K562 (cell line): ENCODE results near the gene RCOR1. TPM values are rescaled to one million over a fixed set of nuclear protein-coding genes. Genes with fewer than 3 reads are reported as not detected.

ENCODE experiments used
- ATAC-seq: fragments of 200-7000 bp; cut with Tn5 transposase; 3 replicates; pipeline ENCODE4 v1.9.1; 2020; ENCODE audit warnings: moderate library complexity
- BruUV-seq: library from RNA; stranded (reverse); fragments of 400-500 nt; replicated peaks from 2 replicates; lab custom pipeline; 2021; lab: Mats Ljungman, UMichigan
- CTCF ChIA-PET: fragments of 300-600 bp; formaldehyde crosslinking; extraction: SDS; loops from one replicate; lab custom pipeline; 2021; ENCODE audit warnings: low intra/inter-chr PET ratio; lab: Yijun Ruan, JAX
- POLR2A ChIA-PET: fragments of 300-600, 350-650 bp; sonication (Branson Sonifier 250); formaldehyde crosslinking; extraction: SDS; loops from one replicate; lab custom pipeline; 2021; ENCODE audit warnings: antibody characterized with exemption, inconsistent platforms; lab: Yijun Ruan, JAX
- DNase-seq, 4 experiments: peaks; one replicate each; pipeline versions ENCODE4 v3.0.0 to v3.0.0-alpha.2; 2011 to 2018; ENCODE audit warnings: low spot score in 3 of 4, mixed read lengths in 3 of 4; ENCODE audit errors: extremely low read depth in 1 of 4
- FAIRE-seq: peaks from 2 replicates; lab custom pipeline; 2011; peaks lifted over from hg19 to GRCh38; lab: Jason Lieb, UNC
- H2AFZ ChIP-seq: 2 replicates; pipeline ENCODE4 v1.6.0; 2011; ENCODE audit warnings: low read depth, low read length, control low read depth, inconsistent platforms
- H3K27ac ChIP-seq: fragments of 200-600 bp; 3 replicates; pipeline ENCODE4 v1.8.0; 2011; ENCODE audit warnings: low read depth, mild to moderate bottlenecking, control low read depth, inconsistent platforms, low read length, moderate library complexity, mixed read lengths; ENCODE audit errors: extremely low read depth
- H3K27me3 ChIP-seq, 2 experiments: fragments of 300-600 bp in 1 of 2; 2 replicates in 1 of 2; 3 replicates in 1 of 2; pipeline versions ENCODE4 v1.6.0 to v1.8.0; 2011; ENCODE audit warnings: inconsistent platforms in 2 of 2, low read length in 2 of 2, mild to moderate bottlenecking in 1 of 2, mixed read lengths in 1 of 2, moderate library complexity in 1 of 2; ENCODE audit not compliant: control insufficient read depth in 2 of 2, insufficient read depth in 2 of 2
- H3K36me3 ChIP-seq: fragments of 300-600 bp; 3 replicates; pipeline ENCODE4 v1.8.0; 2011; ENCODE audit warnings: mild to moderate bottlenecking, low read length, inconsistent platforms; ENCODE audit not compliant: control insufficient read depth, insufficient read depth
- H3K4me1 ChIP-seq, 2 experiments: fragments of 200-600 bp in 1 of 2; replicated peaks in 1 of 2; 2 replicates in 1 of 2; 3 replicates in 1 of 2; pipeline versions ENCODE4 v1.5.1 to v1.8.0; 2011; ENCODE audit warnings: inconsistent platforms in 2 of 2, low read length in 2 of 2, mild to moderate bottlenecking in 1 of 2, mixed read lengths in 1 of 2, moderate library complexity in 1 of 2; ENCODE audit not compliant: control insufficient read depth in 2 of 2, insufficient read depth in 2 of 2
- H3K4me2 ChIP-seq: 2 replicates; pipeline ENCODE4 v1.6.1; 2011; ENCODE audit warnings: low read length, control low read depth, inconsistent platforms, mixed read lengths; ENCODE audit not compliant: insufficient read depth
- H3K4me3 ChIP-seq: fragments of 200-600 bp; sonication (generic), shearing (Covaris generic); 2 replicates; pipeline ENCODE4 v1.5.1; 2016; ENCODE audit warnings: control low read depth, inconsistent platforms
- H3K79me2 ChIP-seq: fragments of 200-600 bp; 3 replicates; pipeline ENCODE4 v1.8.0; 2011; ENCODE audit warnings: low read length, inconsistent platforms; ENCODE audit not compliant: control insufficient read depth, insufficient read depth
- H3K9ac ChIP-seq, 2 experiments: 2 replicates each; pipeline versions ENCODE4 v1.6.0 to v1.6.1; 2011; ENCODE audit warnings: low read depth in 2 of 2, low read length in 2 of 2, control low read depth in 1 of 2, inconsistent platforms in 1 of 2, mild to moderate bottlenecking in 1 of 2, mixed read lengths in 1 of 2; ENCODE audit not compliant: insufficient read depth in 1 of 2
- H3K9me1 ChIP-seq: one replicate; pipeline ENCODE4 v1.6.0; 2011; ENCODE audit warnings: inconsistent platforms, mild to moderate bottlenecking, low read length, moderate library complexity; ENCODE audit not compliant: control insufficient read depth, insufficient read depth
- H3K9me3 ChIP-seq: replicated peaks from 2 replicates; pipeline ENCODE4 v1.5.1; 2011; ENCODE audit warnings: low read depth, low read length, inconsistent platforms; ENCODE audit not compliant: control insufficient read depth, insufficient read depth
- H4K20me1 ChIP-seq: replicated peaks from 2 replicates; pipeline ENCODE4 v1.6.1; 2011; ENCODE audit warnings: low read length, inconsistent platforms, mixed read lengths; ENCODE audit not compliant: control insufficient read depth, insufficient read depth
- CLOCK ChIP-seq: fragments of 250-450 bp; sonication (Bioruptor Pico); IDR thresholded peaks from 2 replicates; pipeline ENCODE4 v1.4.0; 2020; ENCODE audit warnings: mild to moderate bottlenecking, moderate library complexity, borderline replicate concordance
- CREB3L1 ChIP-seq: fragments of 450-650 bp; IDR thresholded peaks from 2 replicates; pipeline ENCODE4 v1.6.1; 2014; ENCODE audit warnings: low read depth, mild to moderate bottlenecking, moderate library complexity, borderline replicate concordance
- FOSL1 ChIP-seq: fragments of 200-800 bp; sonication (Bioruptor generic); conservative IDR thresholded peaks from 2 replicates; pipeline ENCODE4 v1.6.1; 2016; ENCODE audit warnings: missing genetic modification characterization, missing compliant biosample characterization
- HDAC3 ChIP-seq: fragments of 450-650 bp; IDR thresholded peaks from 2 replicates; pipeline ENCODE4 v1.6.1; 2018; ENCODE audit warnings: borderline replicate concordance, mild to moderate bottlenecking, moderate library complexity; ENCODE audit not compliant: partially characterized antibody
- MYNN ChIP-seq, 2 experiments: sonication (generic); formaldehyde crosslinking in 1 of 2; IDR thresholded peaks; 2 replicates each; pipeline versions ENCODE4 v1.5.0 to v1.6.1; 2016 to 2020; ENCODE audit warnings: antibody characterized with exemption in 1 of 2, missing genetic modification reagents in 1 of 2
- NR3C1 ChIP-seq: sonication (generic); formaldehyde crosslinking; IDR thresholded peaks from 2 replicates; pipeline ENCODE4 v1.8.1; 2022; ENCODE audit warnings: missing genetic modification reagents
- NUFIP1 ChIP-seq: fragments of 450-650 bp; IDR thresholded peaks from 2 replicates; pipeline ENCODE4 v1.6.1; 2018; ENCODE audit not compliant: partially characterized antibody
- POLR3G ChIP-seq: IDR thresholded peaks from 2 replicates; pipeline ENCODE4 v1.6.1; 2011; ENCODE audit not compliant: insufficient read length, insufficient replicate concordance; ENCODE audit errors: extremely low read depth
- PREB ChIP-seq: sonication (generic); formaldehyde crosslinking; IDR thresholded peaks from 2 replicates; pipeline ENCODE4 v1.8.1; 2023; ENCODE audit warnings: mild to moderate bottlenecking, missing genetic modification reagents
- RBFOX2 ChIP-seq: fragments of 200-400 bp; formaldehyde crosslinking; IDR thresholded peaks from 2 replicates; pipeline ENCODE4 v1.6.1; 2017; ENCODE audit warnings: low read depth, mild to moderate bottlenecking, low read length, moderate library complexity
- SP2 ChIP-seq: IDR thresholded peaks from 2 replicates; pipeline ENCODE4 v1.6.1; 2011; ENCODE audit warnings: mild to moderate bottlenecking, low read depth, low read length, moderate library complexity; ENCODE audit not compliant: poor library complexity, severe bottlenecking; ENCODE audit errors: extremely low read depth
- ZFX ChIP-seq: sonication (generic); formaldehyde crosslinking; IDR thresholded peaks from 2 replicates; pipeline ENCODE4 v1.8.0; 2022; ENCODE audit warnings: mild to moderate bottlenecking, missing genetic modification reagents, moderate library complexity
- ZSCAN29 ChIP-seq: fragments of 450-650 bp; IDR thresholded peaks from 2 replicates; pipeline ENCODE4 v1.6.1; 2017
- WGBS: fragments of 100-300 bp; shearing (Covaris generic); methylation state at CpG from one replicate; pipeline ENCODE4 v1.1.6; 2016; ENCODE audit warnings: low coverage, mixed read lengths; ENCODE audit not compliant: insufficient coverage; ENCODE audit errors: missing lambda C conversion rate; 5-methylcytosine and 5-hydroxymethylcytosine counted together
- in situ Hi-C: fragments of 300-500 bp; cut with MboI; formaldehyde crosslinking; loops from 4 replicates; pipeline ENCODE4 v1.15.0; 2018; ENCODE audit warnings: inconsistent platforms, mixed read lengths
- intact Hi-C: fragments of 100-400 bp; cut with micrococcal nuclease; formaldehyde crosslinking; loops from 2 replicates; pipeline ENCODE4 v1.14.2; 2022
- polyA plus RNA-seq, 8 experiments: library from polyadenylated mRNA; depleted of rRNA in 4 of 8; stranded (reverse) in 5 of 8; unstranded in 3 of 8; fragments of >200 nt; fragmentation: Nextera tagmentation in 2 of 8; fragmentation: Illumina TruSeq in 1 of 8; extraction: Ambion mirVana in 2 of 8; extraction: Trizol in 1 of 8; gene quantifications; 2 replicates each; pipeline versions ENCODE4 v1.2.1 to v1.2.3, GENCODE V29; 2011 to 2014; ENCODE audit warnings: inconsistent platforms in 1 of 8, missing spikeins in 1 of 8
- total RNA-seq, 7 experiments: library from RNA; depleted of rRNA in 6 of 7; stranded (reverse); fragments of >200 nt in 6 of 7; fragmentation: Illumina TruSeq in 2 of 7; extraction: Trizol in 2 of 7; gene quantifications; 2 replicates each; pipeline versions ENCODE4 v1.2.1 to v1.2.3, GENCODE V29; 2011 to 2021; ENCODE audit warnings: low replicate concordance in 1 of 7

The RCOR1 gene
- total and polyA plus RNA-seq, 9 of the 15 experiments (the other 6 are each of a cell fraction or from before 2014, with no cell fraction given): 8.5 to 47.9 (median 20.9) TPM

GRCh38 chr14:102775855-102776760, 183.7 kb downstream of the RCOR1 start:
- WGBS: 75% methylated on average over 11 of the region's 22 CpGs
- H2AFZ ChIP-seq: peak overlapping the region; percentile 93
- peaks cover 11 to 23% of the 10 kb centered on the region in 2 experiments; a peak in 4 of 5 replicates for H3K4me1 ChIP-seq
- peak overlapping the region; percentile 63; the same call in 2 of the 3 replicates for H3K27ac ChIP-seq
- in situ Hi-C loops (no loop called here), intact Hi-C loops (loop anchor here (2.0 to 5.0 kb wide), 3 partner anchors 84 to 254 kb away; no protein-coding TSS in a partner anchor)
- H3K27me3 ChIP-seq: no peaks in the 10 kb centered on the region
- peak; percentile 65 for FAIRE-seq
- H3K9me1 ChIP-seq: no peaks in the 10 kb centered on the region
- H3K79me2 ChIP-seq: peaks cover 34% of the 10 kb centered on the region
- H3K4me3 ChIP-seq: no peak overlapping the region
- peak in 2 of 4 experiments; percentile 22 to 38 for DNase-seq
- BruUV-seq: no TSS peak
- ChIA-PET CTCF (no interaction called here), POLR2A (no interaction called here)
- H3K4me2 ChIP-seq: peak overlapping the region; percentile 12; the same call in 1 of the 2 replicates
- H3K9me3 ChIP-seq: no peaks in the 10 kb centered on the region
- ATAC-seq: peak; percentile 16
- H3K36me3 ChIP-seq: peaks cover 7% of the 10 kb centered on the region; the same call in 1 of the 3 replicates
- peak overlapping the region in 1 of 2 experiments; percentile 88; a peak in 2 of 4 replicates for H3K9ac ChIP-seq
- H4K20me1 ChIP-seq: 0 out of 2 replicates have a peak, but pooled peaks cover 3% of the 10 kb centered on the region
- 0 out of 2 replicates have a peak, but pooled peaks have one; percentile 36 for TF ChIP-seq RBFOX2
- TF ChIP-seq FOSL1 (tag): 0 out of 2 replicates have a peak, but pooled peaks have one; percentile 19
- TF ChIP-seq NUFIP1: no peak
- TF ChIP-seq SP2: no peak
- TF ChIP-seq NR3C1 (CRISPR knock-in tag): 0 out of 2 replicates have a peak, but pooled peaks have one; percentile 40
- no peak for TF ChIP-seq MYNN (IDR thresholded peaks at IDR 0.05)
- TF ChIP-seq MYNN (CRISPR knock-in tag; IDR thresholded peaks at IDR 0.05): no peak
- TF ChIP-seq ZSCAN29: no peak
- no peak for TF ChIP-seq CREB3L1
- TF ChIP-seq HDAC3: no peak
- no peak for TF ChIP-seq PREB (CRISPR knock-in tag)
- no peak for TF ChIP-seq POLR3G
- peak; percentile 39 for TF ChIP-seq ZFX (CRISPR knock-in tag)
- no peak for TF ChIP-seq CLOCK (CRISPR knock-in tag)
